Esophagus squamous epithelium (tissue), 5 donors: Measurements from ENCODE around the gene CENPVL3. TPM values are rescaled to one million over a fixed set of nuclear protein-coding genes. Genes with fewer than 3 reads are reported as not detected.

ENCODE experiments used
- DNase-seq: peaks from one replicate; lab custom pipeline; 2025; lab: John Stamatoyannopoulos, UW
- H3K27ac ChIP-seq, 4 donors: fragments of 200-600 bp; sonication (generic); one replicate each; pipeline ENCODE4 v1.5.1; 2016 to 2019; ENCODE audit warnings: mild to moderate bottlenecking in 1 of 4
- H3K27me3 ChIP-seq, 4 donors: fragments of 200-600 bp; sonication (generic); 1 replicate in 3 of 4; 2 replicates in 1 of 4; pipeline versions ENCODE4 v1.5.1 to v1.6.0; 2017 to 2021; ENCODE audit warnings: antibody characterized with exemption in 1 of 4
- H3K36me3 ChIP-seq, 3 donors: fragments of 200-600 bp; sonication (generic); one replicate each; pipeline ENCODE4 v1.5.1; 2016 to 2019
- H3K4me1 ChIP-seq, 3 donors: fragments of 200-600 bp; sonication (generic); one replicate each; pipeline ENCODE4 v1.5.1; 2017 to 2019
- H3K4me3 ChIP-seq, 4 donors: fragments of 200-600 bp; sonication (generic); 1 replicate in 3 of 4; 2 replicates in 1 of 4; pipeline ENCODE4 v1.5.1; 2016 to 2019; ENCODE audit warnings: mild to moderate bottlenecking in 2 of 4, moderate library complexity in 1 of 4
- H3K9me3 ChIP-seq, 3 donors: fragments of 200-600 bp; sonication (generic); one replicate each; pipeline ENCODE4 v1.5.1; 2016 to 2019
- POLR2A ChIP-seq, 4 donors: fragments of 450-650 bp; IDR thresholded peaks; one replicate each; pipeline ENCODE4 v1.6.1; 2017; ENCODE audit warnings: antibody characterized with exemption in 4 of 4, mild to moderate bottlenecking in 4 of 4, moderate library complexity in 3 of 4
- WGBS, 2 donors: methylation state at CpG; one replicate each; pipeline ENCODE4 v1.1.5; 2018; 5-methylcytosine and 5-hydroxymethylcytosine counted together
- intact Hi-C: fragments of 100-400 bp; cut with DNase I; formaldehyde crosslinking; loops from one replicate; pipeline ENCODE4 v1.15.0; 2022
- total RNA-seq, 4 donors: library from RNA; depleted of rRNA; stranded (reverse); fragments of >200 nt; gene quantifications; one replicate each; pipeline ENCODE4 v1.1.0, GENCODE V29; 2016
- TF ChIP-seq, protein P1 (sequence below), 6 experiments: fragments of 450-650 bp in 4 of 6; fragments of 200-600 bp in 2 of 6; sonication (generic) in 2 of 6; IDR thresholded peaks; one replicate each; pipeline ENCODE4 v1.5.1; 2016 to 2019; ENCODE audit warnings: antibody characterized with exemption in 6 of 6, mild to moderate bottlenecking in 4 of 6, moderate library complexity in 4 of 6
- donor health status: DM: yes; HTN: yes; CAD: no.

Gene CENPVL3
- total RNA-seq, 4 donors from 2014 or later, result not detected

DNA sequence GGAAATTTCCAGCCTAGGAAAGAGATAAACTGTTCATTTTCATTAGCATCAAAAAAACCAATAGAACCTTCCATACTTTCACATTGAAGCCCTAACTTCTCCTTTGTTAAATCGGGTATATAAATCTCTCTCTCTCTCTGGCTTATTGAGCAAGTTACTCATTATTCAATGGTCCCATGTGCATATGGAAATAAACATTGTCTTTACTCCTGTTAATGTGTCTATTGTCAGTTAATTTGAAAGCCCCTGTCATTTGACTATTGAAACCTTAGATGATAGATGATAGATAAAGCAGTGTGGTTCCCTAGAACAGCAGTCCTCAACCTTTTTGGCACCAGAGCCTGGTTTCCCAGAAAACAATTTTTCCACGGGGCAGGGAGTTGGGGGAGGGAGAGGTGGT, 46.8 kb downstream of the CENPVL3 start:
- Histone ChIP-seq H3K36me3 (no peaks in the 10 kb centered on the region), H3K27ac (no peak overlapping the region), H3K9me3 (no peaks in the 10 kb centered on the region), H3K4me1 (no peaks in the 10 kb centered on the region), H3K27me3 (no peaks in the 10 kb centered on the region), H3K4me3 (no peak overlapping the region)
- DNase-seq, result no peak
- 33 to 71% methylated on average over 1 to 2 of the region's 2 CpGs for WGBS, 2 donors
- no peak for TF ChIP-seq POLR2A (IDR thresholded peaks at IDR 0.05)
- TF ChIP-seq, protein P1, sequence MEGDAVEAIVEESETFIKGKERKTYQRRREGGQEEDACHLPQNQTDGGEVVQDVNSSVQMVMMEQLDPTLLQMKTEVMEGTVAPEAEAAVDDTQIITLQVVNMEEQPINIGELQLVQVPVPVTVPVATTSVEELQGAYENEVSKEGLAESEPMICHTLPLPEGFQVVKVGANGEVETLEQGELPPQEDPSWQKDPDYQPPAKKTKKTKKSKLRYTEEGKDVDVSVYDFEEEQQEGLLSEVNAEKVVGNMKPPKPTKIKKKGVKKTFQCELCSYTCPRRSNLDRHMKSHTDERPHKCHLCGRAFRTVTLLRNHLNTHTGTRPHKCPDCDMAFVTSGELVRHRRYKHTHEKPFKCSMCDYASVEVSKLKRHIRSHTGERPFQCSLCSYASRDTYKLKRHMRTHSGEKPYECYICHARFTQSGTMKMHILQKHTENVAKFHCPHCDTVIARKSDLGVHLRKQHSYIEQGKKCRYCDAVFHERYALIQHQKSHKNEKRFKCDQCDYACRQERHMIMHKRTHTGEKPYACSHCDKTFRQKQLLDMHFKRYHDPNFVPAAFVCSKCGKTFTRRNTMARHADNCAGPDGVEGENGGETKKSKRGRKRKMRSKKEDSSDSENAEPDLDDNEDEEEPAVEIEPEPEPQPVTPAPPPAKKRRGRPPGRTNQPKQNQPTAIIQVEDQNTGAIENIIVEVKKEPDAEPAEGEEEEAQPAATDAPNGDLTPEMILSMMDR (IDR thresholded peaks at IDR 0.05), result no peak
- intact Hi-C loops, result no loop called here

DNA sequence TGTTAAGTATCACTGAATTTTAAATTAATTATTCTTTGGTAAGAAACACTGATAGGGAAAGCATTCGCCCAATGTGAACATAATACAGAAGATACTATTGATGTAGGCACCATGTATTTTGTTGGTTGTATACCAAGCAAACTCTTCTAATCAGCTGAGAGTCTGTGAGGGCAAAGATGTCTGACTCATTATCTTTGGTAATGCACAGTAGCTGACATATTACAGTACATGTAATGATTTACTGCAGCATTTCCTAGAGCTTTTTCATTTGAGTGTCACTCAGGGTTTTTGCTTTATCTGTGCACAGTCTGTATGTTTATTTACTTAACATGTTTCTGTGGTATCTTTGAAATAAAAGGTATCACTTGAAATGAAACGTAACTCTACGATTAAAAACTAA, 49.2 kb downstream of the CENPVL3 start:
- no peak for DNase-seq
- Histone ChIP-seq H3K36me3 (no peaks in the 10 kb centered on the region), H3K4me3 (no peak overlapping the region), H3K4me1 (no peaks in the 10 kb centered on the region), H3K27ac (no peak overlapping the region), H3K9me3 (no peaks in the 10 kb centered on the region), H3K27me3 (no peaks in the 10 kb centered on the region)
- intact Hi-C loops, result no loop called here
- TF ChIP-seq POLR2A (IDR thresholded peaks at IDR 0.05), result no peak
- TF ChIP-seq, protein P1 (IDR thresholded peaks at IDR 0.05), result no peak
- 63 to 76% methylated on average over 3 of the region's 3 CpGs for WGBS, 2 donors

DNA sequence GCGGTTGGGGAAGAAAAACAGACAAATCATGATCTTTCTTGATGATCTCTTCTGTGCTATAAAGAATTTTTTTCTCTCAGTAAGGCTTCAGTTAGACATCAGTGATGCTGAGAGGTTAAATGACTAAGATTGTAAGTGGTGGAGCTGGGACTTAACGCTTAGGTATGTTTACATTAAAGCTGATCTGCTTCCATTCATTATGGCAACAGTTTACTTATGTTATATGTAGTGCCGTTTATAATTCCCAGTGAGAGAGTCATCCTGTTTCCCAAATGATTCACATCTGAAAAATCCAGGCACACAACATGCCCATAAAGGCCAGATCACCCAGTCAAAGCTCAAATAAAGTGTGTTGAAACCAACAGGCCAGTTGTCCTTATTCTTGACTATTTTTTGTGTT, 50.1 kb downstream of the CENPVL3 start:
- Histone ChIP-seq H3K4me3 (no peak overlapping the region), H3K27me3 (no peaks in the 10 kb centered on the region), H3K36me3 (no peaks in the 10 kb centered on the region), H3K4me1 (no peaks in the 10 kb centered on the region), H3K27ac (no peak overlapping the region), H3K9me3 (peaks cover 0 to 2% (median 0%) of the 10 kb centered on the region in 3 donors)
- WGBS, 2 donors, result 42 to 51% methylated on average over 3 of the region's 3 CpGs
- no peak for DNase-seq
- TF ChIP-seq POLR2A (IDR thresholded peaks at IDR 0.05), result no peak
- TF ChIP-seq, protein P1 (IDR thresholded peaks at IDR 0.05), result no peak
- intact Hi-C loops, result no loop called here

Other genes with a start within 250 kb of the CENPVL3 start
- gene NUDT11, start 122.3 kb downstream of the CENPVL3 start, total RNA-seq, result 1 to 10 TPM in 3 of 4 donors, under 1 TPM in 1; 0.53 to 1.5 (median 1.3) TPM
- not detected for gene CENPVL2, start 63.9 kb upstream of the CENPVL3 start, total RNA-seq
- gene CENPVL1, start 91.6 kb upstream of the CENPVL3 start, total RNA-seq, result not detected
- 1 to 10 TPM in 2 of 4 donors, under 1 TPM in 2; 0.15 to 3.1 (median 1.4) TPM for gene GSPT2, start 124.5 kb upstream of the CENPVL3 start, total RNA-seq